Pulmonary artery endothelial cell (primary cell): ENCODE data around the gene BCKDHB. TPM values are rescaled to one million over a fixed set of nuclear protein-coding genes. Genes with fewer than 3 reads are reported as not detected.

Experiments used
- DNase-seq: peaks from one replicate; pipeline ENCODE4 v3.0.0-alpha.2; 2011; ENCODE audit warnings: low read depth, low spot score
- total RNA-seq: library from RNA; depleted of rRNA; stranded (reverse); fragments of >200 nt; gene quantifications from 2 replicates; pipeline ENCODE4 v1.2.3, GENCODE V29; 2014

BCKDHB gene
- total RNA-seq, 1 donor from 2014 or later: 10.4 TPM

GRCh38 chr6:80148220-80148619 is 41.7 kb downstream of the BCKDHB start:
- no peak for DNase-seq

- no peak for DNase-seq
These were observed 45.2 kb downstream of the BCKDHB start for GRCh38 chr6:80151635-80152034.

GRCh38 chr6:80154160-80154559 is 47.7 kb downstream of the BCKDHB start:
- DNase-seq: no peak

- DNase-seq: no peak
These were observed 49.8 kb downstream of the BCKDHB start for GRCh38 chr6:80156221-80156620.

GRCh38 chr6:80158478-80158989 is 52.1 kb downstream of the BCKDHB start:
- no peak for DNase-seq

- DNase-seq: no peak
These were observed 55.0 kb downstream of the BCKDHB start for GRCh38 chr6:80161434-80161833.

- DNase-seq: no peak
These were observed 57.3 kb downstream of the BCKDHB start for GRCh38 chr6:80163754-80164187.

GRCh38 chr6:80165143-80165542 is 58.7 kb downstream of the BCKDHB start:
- no peak for DNase-seq

GRCh38 chr6:80165819-80166218 is 59.3 kb downstream of the BCKDHB start:
- no peak for DNase-seq

- no peak for DNase-seq
These were observed 64.0 kb downstream of the BCKDHB start for GRCh38 chr6:80170433-80170832.

GRCh38 chr6:80173411-80173810 is 66.9 kb downstream of the BCKDHB start:
- DNase-seq: no peak

- no peak for DNase-seq
These were observed 68.6 kb downstream of the BCKDHB start for GRCh38 chr6:80174900-80175572.

- DNase-seq: no peak
These were observed 73.2 kb downstream of the BCKDHB start for GRCh38 chr6:80179695-80180094.

- no peak for DNase-seq
These were observed 75.0 kb downstream of the BCKDHB start for GRCh38 chr6:80181352-80182081.

GRCh38 chr6:80182308-80182707 is 75.8 kb downstream of the BCKDHB start:
- DNase-seq: no peak

GRCh38 chr6:80183019-80183795 is 76.7 kb downstream of the BCKDHB start:
- DNase-seq: no peak

GRCh38 chr6:80185492-80185891 is 79.0 kb downstream of the BCKDHB start:
- no peak for DNase-seq

- DNase-seq: no peak
These were observed 79.6 kb downstream of the BCKDHB start for GRCh38 chr6:80186082-80186481.

GRCh38 chr6:80196906-80197305 is 90.4 kb downstream of the BCKDHB start:
- DNase-seq: no peak

- no peak for DNase-seq
These were observed 91.0 kb downstream of the BCKDHB start for GRCh38 chr6:80197474-80197873.

GRCh38 chr6:80197986-80198385 is 91.5 kb downstream of the BCKDHB start:
- no peak for DNase-seq

- no peak for DNase-seq
These were observed 96.8 kb downstream of the BCKDHB start for GRCh38 chr6:80203283-80203682.
